Measurements from ENCODE around the gene PROS1. TPM values are rescaled to one million over a fixed set of nuclear protein-coding genes. Genes with fewer than 3 reads are reported as not detected.

The PROS1 gene
- total and polyA plus RNA-seq, 2 donors (not counting 1 experiment from before 2014, with no cell fraction given): 30.2 to 33.0 TPM

DNA sequence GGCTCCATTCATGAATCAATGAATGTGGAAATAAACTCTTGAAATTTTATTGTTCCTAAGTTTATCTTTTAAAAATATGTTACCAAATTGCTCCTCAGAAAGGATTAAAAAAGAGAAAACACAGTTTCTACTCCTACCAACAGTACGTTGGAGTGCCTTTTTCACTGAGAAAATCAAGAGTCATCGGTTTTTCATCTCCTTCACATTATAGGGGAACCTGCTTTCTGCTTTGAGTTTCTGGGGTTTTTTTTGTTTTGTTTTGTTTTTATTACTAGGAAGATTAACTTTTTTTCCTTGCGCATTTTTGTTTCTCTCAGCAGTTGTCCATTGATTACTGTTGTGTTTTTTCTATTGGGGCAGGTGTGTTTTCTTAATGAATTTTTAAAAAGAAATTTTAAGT lies 9.7 kb upstream of the PROS1 start:
- Histone ChIP-seq H3K36me3 (ENCODE audit: control insufficient read depth, insufficient read depth, low read length) (no peaks in the 10 kb centered on the region), H3K79me2 (ENCODE audit: control insufficient read depth, insufficient read depth, low read length) (peaks cover 13% of the 10 kb centered on the region), H3K9ac (ENCODE audit: insufficient read depth, low read length) (no peak overlapping the region), H3K4me3 (replicated peaks in 1 of 4; ENCODE audit: control extremely low read depth in 1 of 4, insufficient read depth in 1 of 4, low read depth in 3 of 4, low read length in 4 of 4) (no peak overlapping the region), H2AFZ (ENCODE audit: low read length) (no peak overlapping the region), H3K27ac (ENCODE audit: insufficient read depth, low read length) (no peak overlapping the region), H3K4me1 (ENCODE audit: control insufficient read depth, extremely low read depth, insufficient read depth, low read length) (no peaks in the 10 kb centered on the region), H3K9me3 (ENCODE audit: control insufficient read depth, insufficient read depth, low read depth, low read length) (no peaks in the 10 kb centered on the region), H3K4me2 (ENCODE audit: extremely low read depth, insufficient read depth, low read length) (no peak overlapping the region), H4K20me1 (ENCODE audit: control insufficient read depth, extremely low read depth, insufficient read depth, low read length) (no peaks in the 10 kb centered on the region), H3K27me3 (ENCODE audit: control insufficient read depth, insufficient read depth, low read length) (no peaks in the 10 kb centered on the region)
- TF ChIP-seq EZH2 (IDR thresholded peaks at IDR 0.05; ENCODE audit: low read length, missing control alignments): no peak
- TF ChIP-seq, protein P1, sequence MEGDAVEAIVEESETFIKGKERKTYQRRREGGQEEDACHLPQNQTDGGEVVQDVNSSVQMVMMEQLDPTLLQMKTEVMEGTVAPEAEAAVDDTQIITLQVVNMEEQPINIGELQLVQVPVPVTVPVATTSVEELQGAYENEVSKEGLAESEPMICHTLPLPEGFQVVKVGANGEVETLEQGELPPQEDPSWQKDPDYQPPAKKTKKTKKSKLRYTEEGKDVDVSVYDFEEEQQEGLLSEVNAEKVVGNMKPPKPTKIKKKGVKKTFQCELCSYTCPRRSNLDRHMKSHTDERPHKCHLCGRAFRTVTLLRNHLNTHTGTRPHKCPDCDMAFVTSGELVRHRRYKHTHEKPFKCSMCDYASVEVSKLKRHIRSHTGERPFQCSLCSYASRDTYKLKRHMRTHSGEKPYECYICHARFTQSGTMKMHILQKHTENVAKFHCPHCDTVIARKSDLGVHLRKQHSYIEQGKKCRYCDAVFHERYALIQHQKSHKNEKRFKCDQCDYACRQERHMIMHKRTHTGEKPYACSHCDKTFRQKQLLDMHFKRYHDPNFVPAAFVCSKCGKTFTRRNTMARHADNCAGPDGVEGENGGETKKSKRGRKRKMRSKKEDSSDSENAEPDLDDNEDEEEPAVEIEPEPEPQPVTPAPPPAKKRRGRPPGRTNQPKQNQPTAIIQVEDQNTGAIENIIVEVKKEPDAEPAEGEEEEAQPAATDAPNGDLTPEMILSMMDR (conservative IDR thresholded peaks at IDR 0.05 in 1 of 2, IDR thresholded peaks at IDR 0.05 in 1 of 2; ENCODE audit: low read depth in 1 of 2, low read length in 2 of 2): no peak
- DNase-seq (ENCODE audit: low read depth in 2 of 2): no peak

DNA sequence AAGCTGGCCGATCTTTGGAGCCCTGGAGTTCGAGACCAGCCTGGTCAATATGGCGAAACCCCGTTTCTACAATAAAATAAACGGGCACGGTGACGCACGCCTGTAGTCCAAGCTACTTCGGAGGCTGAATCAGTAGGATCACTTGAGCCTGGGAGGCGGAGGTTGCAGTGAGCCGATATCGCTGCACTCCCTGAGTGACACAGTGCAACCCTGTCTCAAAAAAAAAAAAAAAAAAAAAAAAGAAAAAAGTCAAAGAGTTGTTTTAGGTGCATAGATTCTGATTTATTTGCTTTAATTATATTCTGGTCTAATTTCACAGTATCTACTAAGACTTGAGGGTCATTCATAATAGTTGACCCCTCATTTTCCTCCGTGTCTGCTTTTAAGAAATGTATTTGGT lies 8.0 kb upstream of the PROS1 start:
- Histone ChIP-seq H3K9ac (ENCODE audit: insufficient read depth, low read length) (no peak overlapping the region), H3K4me1 (ENCODE audit: control insufficient read depth, extremely low read depth, insufficient read depth, low read length) (no peaks in the 10 kb centered on the region), H3K36me3 (ENCODE audit: control insufficient read depth, insufficient read depth, low read length) (no peaks in the 10 kb centered on the region), H4K20me1 (ENCODE audit: control insufficient read depth, extremely low read depth, insufficient read depth, low read length) (no peaks in the 10 kb centered on the region), H3K79me2 (ENCODE audit: control insufficient read depth, insufficient read depth, low read length) (peaks cover 13% of the 10 kb centered on the region), H3K4me2 (ENCODE audit: extremely low read depth, insufficient read depth, low read length) (peak overlapping the region; percentile 86), H3K27ac (ENCODE audit: insufficient read depth, low read length) (no peak overlapping the region), H2AFZ (ENCODE audit: low read length) (no peak overlapping the region), H3K9me3 (ENCODE audit: control insufficient read depth, insufficient read depth, low read depth, low read length) (no peaks in the 10 kb centered on the region), H3K4me3 (replicated peaks in 1 of 4; ENCODE audit: control extremely low read depth in 1 of 4, insufficient read depth in 1 of 4, low read depth in 3 of 4, low read length in 4 of 4) (no peak overlapping the region), H3K27me3 (ENCODE audit: control insufficient read depth, insufficient read depth, low read length) (no peaks in the 10 kb centered on the region)
- TF ChIP-seq EZH2 (IDR thresholded peaks at IDR 0.05; ENCODE audit: low read length, missing control alignments): no peak
- TF ChIP-seq, protein P1 (conservative IDR thresholded peaks at IDR 0.05 in 1 of 2, IDR thresholded peaks at IDR 0.05 in 1 of 2; ENCODE audit: low read depth in 1 of 2, low read length in 2 of 2): no peak
- no peak for DNase-seq (ENCODE audit: low read depth in 2 of 2)

DNA sequence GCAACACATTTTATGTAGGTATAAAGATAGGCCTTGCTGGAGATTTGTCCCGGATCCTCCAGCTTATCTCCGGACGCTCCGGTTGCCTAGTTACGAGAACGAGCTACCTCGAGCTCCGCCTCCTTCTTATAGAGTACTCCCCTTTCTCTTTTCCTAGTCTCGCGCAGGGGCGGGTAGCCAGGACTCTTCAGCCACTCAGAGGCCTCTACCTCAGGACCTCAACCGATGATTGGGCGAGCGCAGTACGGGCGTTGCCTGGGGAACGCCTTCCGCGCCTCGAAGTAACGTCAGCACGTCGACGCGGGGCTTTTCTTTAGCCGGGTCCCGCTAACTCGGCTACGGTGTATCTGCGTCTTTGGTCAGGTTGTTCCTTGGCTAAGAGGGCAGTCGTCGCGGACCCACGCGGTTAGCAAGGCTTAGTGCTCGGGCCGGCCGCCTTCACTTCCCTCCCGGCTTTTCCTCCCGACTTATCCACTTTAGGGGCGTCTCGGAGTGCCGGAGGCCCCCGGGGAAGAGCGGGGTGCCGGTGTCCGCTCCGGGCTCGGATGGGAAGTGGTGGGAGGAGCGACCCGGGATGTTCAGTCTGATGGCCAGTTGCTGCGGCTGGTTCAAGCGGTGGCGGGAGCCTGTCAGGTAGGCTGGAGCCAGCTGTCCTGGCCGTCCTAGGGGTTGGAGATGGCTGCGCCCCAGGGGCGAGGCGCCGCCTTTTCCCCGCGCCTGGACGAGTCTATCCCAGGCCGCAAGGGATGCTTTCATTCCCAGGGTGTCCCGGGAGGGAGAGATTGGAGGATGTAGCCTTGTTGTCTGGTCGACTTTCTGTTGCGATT lies 6.4 kb upstream of the PROS1 start, which contains the start of gene ARL13B:
Gene ARL13B, plus strand, starts transcription at position 306 of the 827 bp plus-strand sequence. Its CDS starts 269 bp downstream, at position 575.
- TF ChIP-seq EZH2 (IDR thresholded peaks at IDR 0.05; ENCODE audit: low read length, missing control alignments): no peak
- TF ChIP-seq, protein P1 (conservative IDR thresholded peaks at IDR 0.05 in 1 of 2, IDR thresholded peaks at IDR 0.05 in 1 of 2; ENCODE audit: low read depth in 1 of 2, low read length in 2 of 2): no peak
- Histone ChIP-seq H3K9ac (ENCODE audit: insufficient read depth, low read length) (peak within 1 kb of the TSS; percentile 96), H3K9me3 (ENCODE audit: control insufficient read depth, insufficient read depth, low read depth, low read length) (no peaks in the 10 kb centered on the region), H2AFZ (ENCODE audit: low read length) (peak within 1 kb of the TSS; percentile 87), H3K27me3 (ENCODE audit: control insufficient read depth, insufficient read depth, low read length) (no peaks in the 10 kb centered on the region), H3K4me2 (ENCODE audit: extremely low read depth, insufficient read depth, low read length) (peak within 1 kb of the TSS; percentile 86), H3K36me3 (ENCODE audit: control insufficient read depth, insufficient read depth, low read length) (no peaks in the 10 kb centered on the region), H3K4me3 (replicated peaks in 1 of 4; ENCODE audit: control extremely low read depth in 1 of 4, insufficient read depth in 1 of 4, low read depth in 3 of 4, low read length in 4 of 4) (peak within 1 kb of the TSS; percentile 76 to 88 (median 86)), H3K27ac (ENCODE audit: insufficient read depth, low read length) (peak within 1 kb of the TSS; percentile 97), H3K79me2 (ENCODE audit: control insufficient read depth, insufficient read depth, low read length) (peaks cover 13% of the 10 kb centered on the region), H3K4me1 (ENCODE audit: control insufficient read depth, extremely low read depth, insufficient read depth, low read length) (no peaks in the 10 kb centered on the region), H4K20me1 (ENCODE audit: control insufficient read depth, extremely low read depth, insufficient read depth, low read length) (no peaks in the 10 kb centered on the region)
- DNase-seq (ENCODE audit: low read depth in 2 of 2): peak; percentile 98 to 99

All from fibroblast of lung (primary cell).